DND-41 (cell line): ENCODE results near the gene UBTD1.

Source experiments
- ATAC-seq: fragments of 200-7000 bp; cut with Tn5 transposase; 3 replicates; pipeline ENCODE4 v1.9.1; 2021; ENCODE audit warnings: low read depth; ENCODE audit not compliant: insufficient read depth
- DNase-seq: peaks from one replicate; pipeline ENCODE4 v3.0.0-alpha.2; 2020
- H2AFZ ChIP-seq: 2 replicates; pipeline ENCODE4 v1.6.0; 2012; ENCODE audit warnings: low read depth, low read length
- H3K27ac ChIP-seq: 2 replicates; pipeline ENCODE4 v1.5.1; 2012; ENCODE audit warnings: low read length, inconsistent platforms
- H3K27me3 ChIP-seq: fragments of 200-600 bp; sonication (generic); 2 replicates; pipeline ENCODE4 v1.6.0; 2012; ENCODE audit warnings: low read length, mild to moderate bottlenecking, inconsistent platforms; ENCODE audit not compliant: insufficient read depth, poor library complexity
- H3K36me3 ChIP-seq: 2 replicates; pipeline ENCODE4 v1.5.1; 2012; ENCODE audit warnings: low read length, inconsistent platforms; ENCODE audit not compliant: insufficient read depth
- H3K4me1 ChIP-seq: 2 replicates; pipeline ENCODE4 v1.5.1; 2012; ENCODE audit warnings: mild to moderate bottlenecking, low read length; ENCODE audit not compliant: insufficient read depth
- H3K4me2 ChIP-seq: 2 replicates; pipeline ENCODE4 v1.6.0; 2012; ENCODE audit warnings: mild to moderate bottlenecking, moderate library complexity, low read length, inconsistent platforms; ENCODE audit not compliant: insufficient read depth
- H3K4me3 ChIP-seq, 2 experiments: fragments of 200-600 bp in 1 of 2; shearing (Covaris generic) in 1 of 2; 2 replicates each; pipeline ENCODE4 v1.5.1; 2012 to 2016; ENCODE audit warnings: inconsistent platforms in 2 of 2, low read length in 2 of 2, mild to moderate bottlenecking in 2 of 2, low read depth in 1 of 2, moderate library complexity in 1 of 2
- H3K79me2 ChIP-seq: 2 replicates; pipeline ENCODE4 v1.6.0; 2012; ENCODE audit warnings: low read length, inconsistent platforms; ENCODE audit not compliant: insufficient read depth
- H3K9ac ChIP-seq: 2 replicates; pipeline ENCODE4 v1.6.0; 2012; ENCODE audit warnings: low read depth, mild to moderate bottlenecking, inconsistent platforms, low read length, moderate library complexity
- H3K9me3 ChIP-seq: 2 replicates; pipeline ENCODE4 v1.5.1; 2012; ENCODE audit warnings: low read length, moderate library complexity, mild to moderate bottlenecking, inconsistent platforms; ENCODE audit not compliant: insufficient read depth, severe bottlenecking
- H4K20me1 ChIP-seq: 2 replicates; pipeline ENCODE4 v1.6.0; 2012; ENCODE audit warnings: low read length; ENCODE audit not compliant: insufficient read depth
- CTCF ChIP-seq: IDR thresholded peaks from 2 replicates; pipeline ENCODE4 v1.5.1; 2012; ENCODE audit warnings: borderline replicate concordance, low read length, moderate library complexity, mild to moderate bottlenecking; ENCODE audit not compliant: poor library complexity, severe bottlenecking; ENCODE audit errors: extremely low read depth
- EZH2 ChIP-seq: IDR thresholded peaks from 3 replicates; pipeline ENCODE4 v1.6.1; 2012; ENCODE audit warnings: borderline replicate concordance, low read depth, mild to moderate bottlenecking, moderate library complexity, low read length, inconsistent platforms; ENCODE audit not compliant: severe bottlenecking

The UBTD1 gene

GRCh38 chr10:97543025-97543546 lies 44.4 kb downstream of the UBTD1 start:
- H3K4me3 ChIP-seq = no peak overlapping the region
- ATAC-seq = peak; percentile 42; the same call in 2 of the 3 replicates
- no peak overlapping the region for H2AFZ ChIP-seq
- H3K79me2 ChIP-seq = no peaks in the 10 kb centered on the region
- no peaks in the 10 kb centered on the region for H3K36me3 ChIP-seq
- no peaks in the 10 kb centered on the region for H4K20me1 ChIP-seq
- H3K27me3 ChIP-seq = no peaks in the 10 kb centered on the region
- H3K9ac ChIP-seq = no peak overlapping the region
- H3K4me1 ChIP-seq = no peaks in the 10 kb centered on the region
- no peak overlapping the region for H3K4me2 ChIP-seq
- H3K27ac ChIP-seq = no peak overlapping the region
- DNase-seq = peak; percentile 7
- H3K9me3 ChIP-seq = no peaks in the 10 kb centered on the region
- TF ChIP-seq EZH2 (no peak), CTCF (no peak)

- H3K27ac ChIP-seq = no peak overlapping the region
- no peaks in the 10 kb centered on the region for H3K9me3 ChIP-seq
Observed at GRCh38 chr10:97546456-97547270, 47.9 kb downstream of the UBTD1 start.

GRCh38 chr10:97547271-97547600 lies 48.5 kb downstream of the UBTD1 start:
- H2AFZ ChIP-seq = no peak overlapping the region
- TF ChIP-seq EZH2 (no peak), CTCF (no peak)
- H3K4me1 ChIP-seq = no peaks in the 10 kb centered on the region
- H3K4me2 ChIP-seq = no peak overlapping the region
- H3K79me2 ChIP-seq = no peaks in the 10 kb centered on the region
- no peak overlapping the region for H3K27ac ChIP-seq
- H3K9me3 ChIP-seq = no peaks in the 10 kb centered on the region
- no peaks in the 10 kb centered on the region for H4K20me1 ChIP-seq
- ATAC-seq = no peak
- H3K36me3 ChIP-seq = no peaks in the 10 kb centered on the region
- no peak for DNase-seq
- no peaks in the 10 kb centered on the region for H3K27me3 ChIP-seq
- H3K4me3 ChIP-seq = no peak overlapping the region
- H3K9ac ChIP-seq = no peak overlapping the region

More at GRCh38 chr10:97546456-97547270, 47.9 kb downstream of the UBTD1 start:
- H4K20me1 ChIP-seq = no peaks in the 10 kb centered on the region
- no peak overlapping the region for H3K4me3 ChIP-seq
- no peaks in the 10 kb centered on the region for H3K79me2 ChIP-seq
- H3K36me3 ChIP-seq = no peaks in the 10 kb centered on the region
- no peak overlapping the region for H3K9ac ChIP-seq
- no peaks in the 10 kb centered on the region for H3K27me3 ChIP-seq
- no peak overlapping the region for H3K4me2 ChIP-seq
- H3K4me1 ChIP-seq = no peaks in the 10 kb centered on the region
- ATAC-seq (no peak), DNase-seq (no peak)
- H2AFZ ChIP-seq = no peak overlapping the region
- TF ChIP-seq EZH2 (no peak), CTCF (no peak)
